HG03442 (cell line): ENCODE measurements around the gene EVI5.
"Not testable (repeated sequence)": the region's sequence is repeated elsewhere in the genome, so short reads cannot be mapped to it uniquely, and the experiment has no call there.

ENCODE experiments used
- ATAC-seq: cut with Tn5 transposase; IDR thresholded peaks from one replicate; pipeline ENCODE4 v1.9.1; 2021; ENCODE audit warnings: mild to moderate bottlenecking, moderate library complexity; ENCODE audit not compliant: unreplicated experiment

EVI5 gene

GRCh38 chr1:92695104-92695503 is 89.8 kb downstream of the EVI5 start:
- no peak for ATAC-seq

DNA sequence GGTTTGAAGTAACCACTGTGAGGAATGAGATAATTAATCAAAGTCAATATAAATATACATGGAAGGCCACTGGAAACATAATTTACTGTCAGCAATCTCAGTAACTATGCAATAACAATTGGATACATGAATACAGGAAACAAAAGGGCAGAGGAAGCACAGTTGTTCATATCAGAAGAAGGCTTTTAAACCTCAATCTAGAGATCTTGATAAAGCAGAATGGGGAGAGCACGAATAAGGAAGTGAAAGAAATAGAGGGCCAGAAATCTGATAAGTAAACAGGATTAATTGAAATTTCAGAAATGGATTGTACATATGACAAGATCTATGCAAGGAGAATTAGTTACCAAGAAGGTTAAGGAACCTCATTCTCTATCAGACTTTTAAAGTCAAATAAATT is 93.0 kb downstream of the EVI5 start:
- ATAC-seq: no peak

DNA sequence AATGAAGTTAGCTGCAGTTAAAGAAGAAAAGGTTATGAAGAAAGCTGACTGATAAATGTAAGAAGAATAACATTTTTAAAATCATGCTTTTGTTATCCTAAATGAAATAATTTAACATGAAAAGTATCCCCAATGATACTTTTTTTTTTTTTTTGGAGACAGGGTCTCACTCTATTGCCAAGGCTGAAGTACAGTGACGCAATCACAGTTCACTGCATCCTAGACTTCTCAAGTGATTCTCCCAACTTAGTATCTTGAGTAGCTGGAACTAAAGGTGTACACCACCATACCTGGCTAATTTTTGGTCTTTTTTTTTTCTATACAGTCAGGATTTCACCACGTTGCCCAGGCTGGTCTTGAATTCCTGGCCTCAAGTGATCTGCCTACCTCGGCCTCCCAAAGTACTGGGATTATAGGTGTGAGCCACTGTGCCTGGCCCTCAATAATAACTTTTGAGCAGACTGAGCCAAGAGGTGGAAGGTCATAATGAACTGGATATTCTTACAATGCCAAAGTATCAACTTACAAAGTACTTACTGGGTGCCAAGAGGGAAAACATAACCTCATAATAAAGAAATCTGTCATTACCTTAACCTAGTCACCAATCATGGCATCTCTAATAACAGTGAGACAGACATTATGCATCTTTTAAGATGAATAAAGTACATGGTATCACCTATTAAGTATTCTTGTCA is 94.5 kb downstream of the EVI5 start:
- no peak for ATAC-seq

- ATAC-seq: no peak
These were observed 104.9 kb downstream of the EVI5 start for GRCh38 chr1:92679980-92680379.

DNA sequence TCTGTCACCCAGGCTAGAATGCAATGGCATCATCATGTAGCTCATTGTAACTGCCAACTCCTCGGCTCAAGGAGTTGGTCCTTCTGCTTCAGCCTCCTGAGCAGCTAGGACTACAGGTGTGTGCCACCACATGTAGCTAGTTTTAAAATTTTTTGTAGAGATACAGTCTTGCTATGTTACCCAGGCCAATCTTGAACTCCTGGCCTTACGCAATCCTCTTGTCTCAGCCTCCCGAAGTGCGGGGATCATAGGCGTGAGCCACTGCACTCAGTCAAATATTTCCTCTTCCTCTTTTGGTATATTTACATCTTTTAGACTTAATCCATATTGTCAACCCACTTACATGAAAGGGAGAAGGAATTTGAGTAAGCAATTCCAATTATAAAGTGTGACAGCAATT is 121.1 kb downstream of the EVI5 start:
- no peak for ATAC-seq

- ATAC-seq: no peak
These were observed 122.9 kb downstream of the EVI5 start for GRCh38 chr1:92662048-92662447.

GRCh38 chr1:92657701-92658100 is 127.2 kb downstream of the EVI5 start:
- no peak for ATAC-seq

- no peak for ATAC-seq
These were observed 129.6 kb downstream of the EVI5 start for GRCh38 chr1:92655197-92655801.

DNA sequence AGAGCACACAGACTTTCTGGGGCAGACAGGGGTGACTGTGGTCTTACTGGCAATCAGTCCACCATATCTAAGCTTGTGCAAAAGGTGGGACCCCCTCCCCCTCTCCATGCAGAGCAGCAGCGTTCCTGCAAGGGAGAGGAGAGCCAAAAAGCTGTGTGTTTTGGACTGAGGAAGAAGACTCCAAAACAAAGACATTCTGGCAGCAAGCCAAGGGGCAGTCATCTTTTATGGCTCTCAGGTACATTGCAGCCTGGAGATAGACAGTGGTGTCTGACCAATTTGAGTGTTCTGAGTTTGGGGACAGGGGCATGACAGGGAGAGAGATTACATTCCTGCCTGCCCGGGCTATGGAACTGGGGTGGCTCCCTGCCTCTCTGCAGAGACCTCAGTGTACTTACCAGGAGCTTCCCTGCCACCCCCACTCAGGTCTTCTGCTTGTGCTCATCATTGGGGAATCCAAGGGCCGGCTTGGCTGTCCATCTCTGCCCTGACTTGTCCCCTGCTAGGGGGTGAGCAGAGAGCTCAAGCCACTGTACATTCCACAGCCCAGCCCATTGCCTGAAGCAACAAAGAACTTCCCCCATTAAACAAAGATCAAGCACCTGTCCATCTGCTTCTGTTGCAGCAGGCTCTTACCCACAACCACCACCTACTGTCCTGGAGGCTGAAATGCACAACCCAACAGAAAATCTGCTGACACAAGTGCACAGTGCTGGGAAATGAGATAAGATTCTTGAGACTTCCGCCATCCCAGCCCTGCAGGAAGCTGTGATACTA is 131.1 kb downstream of the EVI5 start:
- no peak for ATAC-seq

DNA sequence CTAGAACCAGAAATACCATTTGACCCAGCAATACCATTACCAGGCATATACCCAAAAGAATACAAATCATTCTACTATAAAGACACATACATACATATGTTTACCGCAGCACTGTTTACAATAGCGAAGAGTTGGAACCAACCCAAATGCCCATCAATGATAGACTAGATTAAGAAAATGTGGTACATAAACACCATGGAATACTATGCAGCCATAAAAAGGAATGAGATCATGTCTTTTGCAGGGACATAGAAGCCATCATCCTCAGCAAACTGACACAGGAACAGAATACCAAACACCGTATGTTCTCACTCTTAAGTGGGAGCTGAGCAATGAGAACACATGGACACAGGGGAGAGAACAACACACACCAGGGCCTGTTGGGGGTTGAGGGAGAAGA is 144.2 kb downstream of the EVI5 start:
- ATAC-seq: not testable (repeated sequence)

DNA sequence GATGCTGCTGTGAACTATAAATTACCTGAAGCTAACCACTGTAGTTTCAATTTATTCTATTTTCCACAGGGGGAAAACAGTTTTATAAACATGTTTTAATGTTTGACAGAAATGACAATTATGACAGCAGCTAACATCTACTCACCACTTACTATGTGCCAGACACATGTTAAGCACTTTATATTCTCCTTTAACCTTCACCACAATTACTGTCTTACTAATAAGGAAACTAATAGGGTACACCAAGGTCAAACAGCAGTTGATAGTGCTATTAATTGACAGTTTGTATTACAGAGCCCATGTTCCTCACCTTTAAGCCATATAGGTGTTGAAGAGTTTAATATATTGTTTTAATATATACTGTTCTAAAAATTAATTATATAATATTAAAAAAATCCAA is 146.4 kb downstream of the EVI5 start:
- no peak for ATAC-seq

GRCh38 chr1:92635203-92635602 is 149.7 kb downstream of the EVI5 start:
- ATAC-seq: not testable (repeated sequence)

GRCh38 chr1:92623187-92623778 is 161.6 kb downstream of the EVI5 start:
- ATAC-seq: peak; percentile 47

- ATAC-seq: no peak
These were observed 165.3 kb downstream of the EVI5 start for GRCh38 chr1:92619466-92620189.

GRCh38 chr1:92601044-92601443 is 183.9 kb downstream of the EVI5 start:
- ATAC-seq: no peak

GRCh38 chr1:92599184-92599583 is 185.7 kb downstream of the EVI5 start:
- ATAC-seq: peak; percentile 41

- not testable (repeated sequence) for ATAC-seq
These were observed 195.5 kb downstream of the EVI5 start for GRCh38 chr1:92589361-92589760.

- no peak for ATAC-seq
These were observed 197.5 kb downstream of the EVI5 start for GRCh38 chr1:92587445-92587844.

DNA sequence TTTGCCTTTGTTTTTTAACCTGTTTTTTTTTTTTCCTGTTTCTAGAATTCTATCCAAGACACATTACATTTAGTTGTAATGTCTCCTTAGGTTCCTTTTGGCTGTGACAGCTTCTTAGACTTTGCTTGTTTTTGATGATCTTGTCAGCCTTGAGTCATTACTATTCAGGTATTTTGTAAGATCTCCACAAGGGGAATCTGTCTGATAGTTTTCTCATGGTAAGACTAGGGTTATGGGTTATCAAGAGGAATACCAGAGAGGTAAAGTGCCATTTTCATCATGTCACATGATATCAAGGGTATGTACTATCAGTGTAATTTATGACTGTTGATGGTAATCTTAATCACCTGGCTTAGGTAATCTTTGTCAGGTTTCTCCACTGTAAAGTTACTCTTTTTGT is 199.1 kb downstream of the EVI5 start:
- ATAC-seq: no peak

- ATAC-seq: peak; percentile 7
These were observed 200.1 kb downstream of the EVI5 start for GRCh38 chr1:92584810-92585209.
